HG03558 (cell line): ENCODE results near the gene DCLK1.
"Not testable (repeated sequence)": the region's sequence is repeated elsewhere in the genome, so short reads cannot be mapped to it uniquely, and the experiment has no call there.

Experiments used
- ATAC-seq: cut with Tn5 transposase; IDR thresholded peaks from one replicate; pipeline ENCODE4 v1.9.1; 2021; ENCODE audit warnings: moderate number of reproducible peaks; ENCODE audit not compliant: unreplicated experiment; ENCODE audit errors: extremely low read depth

The DCLK1 gene

GRCh38 chr13:35993686-35994085, 137.5 kb downstream of the DCLK1 start:
- no peak for ATAC-seq

DNA sequence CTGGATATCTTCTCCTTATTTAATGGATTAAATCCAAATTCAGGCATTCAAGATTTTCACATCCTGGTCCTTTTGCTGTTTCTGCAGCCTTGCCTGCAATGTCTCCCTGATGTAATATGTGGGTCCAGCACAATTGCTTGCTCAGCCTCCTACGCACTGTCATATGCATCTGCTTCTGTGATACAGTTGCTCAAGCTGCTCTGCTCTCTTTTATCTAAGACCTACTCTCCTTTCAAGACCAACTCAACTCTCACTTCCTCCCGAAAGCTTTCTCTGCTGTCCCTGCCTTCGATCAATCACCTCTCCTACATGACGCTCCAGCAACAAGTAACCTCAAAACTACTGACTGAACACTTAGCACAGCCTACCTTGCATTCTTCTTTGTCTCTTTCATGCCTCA, 138.2 kb downstream of the DCLK1 start:
- ATAC-seq = no peak

GRCh38 chr13:35990196-35990595, 141.0 kb downstream of the DCLK1 start:
- ATAC-seq = no peak

DNA sequence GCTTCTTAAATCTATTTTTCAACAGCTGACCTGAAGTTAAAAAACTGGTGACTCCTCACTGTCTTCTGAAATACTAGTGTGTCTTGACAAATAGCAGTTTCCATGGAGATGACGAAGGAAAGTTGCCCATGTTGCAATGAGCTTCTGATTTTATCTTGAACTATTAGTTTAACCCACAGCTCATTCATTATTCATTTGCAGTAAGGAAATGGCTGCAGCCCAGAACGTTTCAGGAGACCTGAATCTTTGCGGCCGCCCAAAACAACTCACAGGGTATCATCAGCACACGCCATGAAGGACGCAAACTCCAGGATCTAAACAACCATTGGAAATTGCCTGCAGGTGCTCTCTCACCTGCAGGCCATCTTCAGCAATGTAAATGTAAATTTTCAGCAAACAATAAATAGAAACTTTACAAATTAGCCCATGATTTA, 142.5 kb downstream of the DCLK1 start:
- no peak for ATAC-seq

- no peak for ATAC-seq
Observed at GRCh38 chr13:35987572-35988513, 143.3 kb downstream of the DCLK1 start.

DNA sequence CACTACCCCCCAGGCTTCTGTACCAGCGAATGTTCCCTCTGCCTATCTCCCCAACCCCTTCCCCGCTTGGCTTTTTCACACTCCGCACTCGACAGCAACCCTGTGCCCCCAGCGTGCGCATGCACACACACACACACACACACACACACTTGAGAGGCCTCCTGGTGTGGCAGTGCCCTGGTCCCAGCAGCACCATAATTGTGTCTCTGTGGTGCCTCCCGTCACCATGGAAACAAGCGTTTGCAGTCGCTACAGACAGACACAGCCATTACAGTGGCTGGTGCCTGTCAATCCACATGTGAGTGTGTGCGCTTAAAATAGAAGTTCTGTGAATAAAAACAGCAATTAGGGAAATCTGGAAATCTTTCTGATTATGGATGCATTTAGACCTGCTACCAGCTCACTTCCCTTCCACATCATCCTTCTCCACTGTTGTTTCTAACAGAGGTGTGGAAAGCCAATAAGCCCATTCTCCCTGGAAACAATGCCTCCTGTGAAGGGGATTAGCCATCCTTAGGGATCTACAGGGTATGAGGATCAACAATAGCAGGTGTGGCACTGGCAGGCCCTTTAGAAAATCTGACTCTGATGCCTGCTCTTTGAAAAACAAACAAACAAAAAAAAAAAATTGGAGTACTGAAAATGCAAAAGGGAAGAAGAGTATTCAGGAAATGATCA, 146.3 kb downstream of the DCLK1 start:
- ATAC-seq = no peak

- ATAC-seq = no peak
Observed at GRCh38 chr13:35984287-35984686, 146.9 kb downstream of the DCLK1 start.

GRCh38 chr13:35983703-35984102, 147.5 kb downstream of the DCLK1 start:
- not testable (repeated sequence) for ATAC-seq

- ATAC-seq = no peak
Observed at GRCh38 chr13:35983206-35983605, 148.0 kb downstream of the DCLK1 start.

DNA sequence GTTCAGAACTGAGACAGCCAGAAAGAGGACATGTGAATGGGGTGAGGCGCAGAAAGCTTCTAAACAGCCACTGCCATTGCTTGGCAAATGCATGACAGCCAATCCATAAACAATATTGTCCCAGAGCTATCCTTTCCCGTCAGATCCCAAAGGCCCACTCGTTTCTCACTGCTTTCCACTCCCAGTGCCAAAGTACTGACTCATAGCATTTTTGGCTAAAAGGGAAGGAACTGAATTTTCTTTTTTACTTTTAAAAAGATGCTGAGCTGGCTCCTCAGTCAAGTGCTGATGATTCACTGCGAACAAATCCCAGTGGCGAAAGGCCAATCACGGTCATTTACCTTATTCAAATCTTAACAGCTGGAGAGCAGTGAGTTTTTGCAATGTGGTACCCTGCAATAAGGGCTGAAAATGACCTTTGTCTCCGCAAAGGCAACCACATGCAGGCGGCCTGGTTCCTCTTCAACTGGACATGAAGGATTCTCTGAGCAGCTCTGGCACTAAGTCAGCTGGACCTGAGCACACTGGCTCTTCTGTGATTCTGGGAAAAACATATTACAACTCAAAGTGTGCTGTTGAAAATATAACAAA, 151.7 kb downstream of the DCLK1 start:
- no peak for ATAC-seq

DNA sequence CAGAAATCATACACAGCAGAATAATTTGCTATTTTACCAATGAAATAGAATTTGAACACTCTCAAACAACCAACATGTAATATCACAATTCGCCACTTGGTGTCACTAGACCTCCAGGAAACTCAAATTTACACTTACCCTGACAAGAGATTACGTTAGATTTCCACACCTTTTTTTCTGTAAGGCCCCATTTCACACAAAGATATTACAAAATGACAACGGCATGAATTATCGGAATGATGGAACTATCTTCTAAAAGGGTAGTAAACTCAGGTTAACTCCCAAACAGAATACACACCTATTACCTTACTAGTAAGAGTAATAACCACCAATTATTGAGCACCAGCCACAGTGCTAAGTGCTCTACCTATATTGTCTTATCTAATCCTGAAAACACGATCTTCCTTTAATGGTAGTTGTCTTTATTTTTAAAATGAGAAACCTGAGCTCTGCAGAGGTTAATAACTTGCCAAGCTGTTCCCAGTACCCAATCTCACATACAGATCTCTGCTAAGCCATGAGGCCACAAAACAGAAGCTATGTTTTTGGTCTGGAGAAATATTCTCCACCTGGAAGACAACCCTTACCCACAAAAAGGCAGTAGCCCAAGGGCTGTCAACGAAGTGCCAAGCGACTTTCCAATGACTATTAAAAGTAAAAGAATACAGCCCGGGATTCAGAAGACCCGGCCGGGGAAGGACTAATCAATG, 152.4 kb downstream of the DCLK1 start:
- ATAC-seq = no peak

DNA sequence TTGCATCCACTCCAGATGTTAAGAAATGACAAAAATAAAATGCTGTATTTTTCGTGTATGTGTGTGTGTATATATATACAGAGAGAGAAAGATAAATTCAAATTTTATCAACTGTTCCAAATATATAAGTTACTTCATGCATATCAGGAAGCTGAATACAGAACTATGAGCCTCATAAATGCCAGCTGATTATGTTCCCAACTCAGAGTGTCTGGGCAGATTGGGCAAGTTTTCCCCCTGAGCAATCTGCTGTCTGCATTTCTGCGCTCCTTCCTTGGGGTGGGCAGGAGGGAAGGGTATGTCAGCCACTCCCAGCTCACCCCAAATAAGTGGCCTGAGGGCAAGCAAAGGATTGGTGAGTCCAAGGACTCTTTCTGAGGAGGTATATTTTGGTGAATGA, 154.1 kb downstream of the DCLK1 start:
- ATAC-seq = no peak

- ATAC-seq = no peak
Observed at GRCh38 chr13:35976126-35976525, 155.1 kb downstream of the DCLK1 start.

DNA sequence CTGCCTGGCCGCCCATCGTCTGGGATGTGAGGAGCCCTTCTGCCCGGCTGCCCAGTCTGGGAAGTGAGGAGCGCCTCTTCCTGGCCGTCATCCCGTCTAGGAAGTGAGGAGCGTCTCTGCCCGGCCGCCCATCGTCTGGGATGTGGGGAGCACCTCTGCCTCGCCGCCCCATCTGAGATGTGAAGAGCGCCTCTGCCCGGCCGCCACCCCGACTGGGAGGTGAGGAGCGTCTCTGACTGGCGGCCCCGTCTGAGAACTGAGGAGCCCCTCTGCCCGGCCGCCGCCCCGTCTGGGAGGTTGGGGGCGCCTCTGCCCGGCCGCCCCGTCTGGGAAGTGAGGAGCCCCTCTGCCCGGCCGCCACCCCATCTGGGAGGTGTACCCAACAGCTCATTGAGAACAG, 164.2 kb downstream of the DCLK1 start:
- not testable (repeated sequence) for ATAC-seq

DNA sequence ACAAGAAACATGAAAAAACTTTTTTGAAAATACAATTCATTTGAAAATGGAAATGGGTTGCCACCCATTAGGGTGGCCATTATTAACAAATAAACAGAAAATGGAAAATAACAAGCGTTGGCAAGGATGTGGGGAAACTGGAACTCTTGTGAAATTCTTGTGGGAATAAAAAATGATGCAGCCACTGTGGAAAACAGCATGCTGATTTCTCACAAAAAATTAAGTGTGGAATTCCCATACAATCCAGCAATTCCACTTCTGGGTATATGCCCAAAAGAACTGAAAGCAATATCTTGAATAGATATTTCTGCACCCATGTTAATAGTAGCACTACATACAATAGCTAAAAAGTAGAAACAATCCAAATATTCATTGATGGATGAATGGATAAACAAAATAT, 165.2 kb downstream of the DCLK1 start:
- ATAC-seq = no peak

- no peak for ATAC-seq
Observed at GRCh38 chr13:35965226-35965927, 165.8 kb downstream of the DCLK1 start.

- ATAC-seq = no peak
Observed at GRCh38 chr13:35964863-35965180, 166.4 kb downstream of the DCLK1 start.

GRCh38 chr13:35964011-35964862, 166.9 kb downstream of the DCLK1 start:
- ATAC-seq = no peak
